H1 (cell line): ENCODE results near the gene SLC2A10. TPM values are rescaled to one million over a fixed set of nuclear protein-coding genes. Genes with fewer than 3 reads are reported as not detected.

Source experiments
- CTCF ChIA-PET: fragments of 300-600 bp; sonication (Branson Sonifier 250); formaldehyde crosslinking; loops from one replicate; lab custom pipeline; 2021; ENCODE audit not compliant: partially characterized antibody; lab: Charles Lee
- POLR2A ChIA-PET: fragments of 300-600 bp; sonication (Branson Sonifier 250); formaldehyde crosslinking; loops from one replicate; lab custom pipeline; 2021; ENCODE audit warnings: inconsistent platforms; ENCODE audit not compliant: partially characterized antibody; lab: Charles Lee
- DNase-seq, 2 experiments: peaks; one replicate each; pipeline versions ENCODE4 v3.0.0 to v3.0.0-alpha.2; 2010 to 2022; ENCODE audit warnings: low spot score in 2 of 2, low read depth in 1 of 2, mixed read lengths in 1 of 2
- FAIRE-seq: peaks from 2 replicates; lab custom pipeline; 2011; peaks lifted over from hg19 to GRCh38; lab: Jason Lieb, UNC
- H2AFZ ChIP-seq: 2 replicates; pipeline ENCODE4 v1.8.1; 2012; ENCODE audit warnings: low read length, inconsistent platforms
- H2AK5ac ChIP-seq: 2 replicates; pipeline ENCODE4 v1.6.1; 2013; ENCODE audit warnings: low read depth, low read length
- H2BK120ac ChIP-seq: replicated peaks from 2 replicates; pipeline ENCODE3; 2013; ENCODE audit warnings: low read depth, low read length, inconsistent platforms
- H2BK12ac ChIP-seq: 2 replicates; pipeline ENCODE4 v1.6.1; 2013; ENCODE audit warnings: low read depth, low read length
- H2BK15ac ChIP-seq: 2 replicates; pipeline ENCODE4 v1.6.1; 2013; ENCODE audit warnings: low read length
- H2BK20ac ChIP-seq: 2 replicates; pipeline ENCODE4 v1.6.1; 2013; ENCODE audit warnings: low read length
- H2BK5ac ChIP-seq: 2 replicates; pipeline ENCODE4 v1.6.1; 2013; ENCODE audit warnings: low read depth, low read length
- H3K14ac ChIP-seq: 2 replicates; pipeline ENCODE4 v1.6.1; 2013; ENCODE audit warnings: inconsistent platforms; ENCODE audit not compliant: insufficient read length
- H3K18ac ChIP-seq: 2 replicates; pipeline ENCODE4 v1.6.1; 2013; ENCODE audit warnings: low read length; ENCODE audit errors: extremely low read depth
- H3K23ac ChIP-seq: 2 replicates; pipeline ENCODE4 v1.6.1; 2013; ENCODE audit warnings: inconsistent platforms; ENCODE audit not compliant: insufficient read length
- H3K23me2 ChIP-seq: 2 replicates; pipeline ENCODE4 v1.6.1; 2013; ENCODE audit warnings: low read depth, low read length
- H3K27ac ChIP-seq: 2 replicates; pipeline ENCODE4 v1.6.1; 2011; ENCODE audit warnings: low read depth, low read length, inconsistent platforms
- H3K27me3 ChIP-seq, 4 experiments: replicated peaks in 1 of 4; 1 replicate in 1 of 4; 2 replicates in 3 of 4; pipeline versions ENCODE4 v1.6.1 to v1.8.1; 2011 to 2013; ENCODE audit warnings: low read length in 3 of 4, mild to moderate bottlenecking in 3 of 4, inconsistent platforms in 2 of 4, mixed read lengths in 2 of 4, moderate library complexity in 1 of 4; ENCODE audit not compliant: control insufficient read depth in 3 of 4, insufficient read depth in 3 of 4; ENCODE audit errors: extremely low read depth in 1 of 4
- H3K36me3 ChIP-seq, 4 experiments: 2 replicates each; pipeline versions ENCODE4 v1.6.1 to v1.8.1; 2011 to 2013; ENCODE audit warnings: mild to moderate bottlenecking in 4 of 4, low read length in 3 of 4, moderate library complexity in 2 of 4, control low read depth in 1 of 4, inconsistent platforms in 1 of 4; ENCODE audit not compliant: insufficient read depth in 4 of 4, control insufficient read depth in 2 of 4
- H3K4ac ChIP-seq: replicated peaks from 2 replicates; pipeline ENCODE3; 2013; ENCODE audit warnings: low read length, low read depth, mixed read lengths, inconsistent platforms; ENCODE audit not compliant: insufficient read length
- H3K4me1 ChIP-seq, 4 experiments: replicated peaks in 1 of 4; 1 replicate in 1 of 4; 2 replicates in 3 of 4; pipeline versions ENCODE4 v1.6.1 to v1.8.1; 2011 to 2013; ENCODE audit warnings: low read length in 3 of 4, inconsistent platforms in 2 of 4, mixed read lengths in 1 of 4; ENCODE audit not compliant: insufficient read depth in 4 of 4, control insufficient read depth in 3 of 4
- H3K4me2 ChIP-seq, 2 experiments: 2 replicates each; pipeline versions ENCODE4 v1.6.1 to v1.8.1; 2011 to 2013; ENCODE audit warnings: low read depth in 2 of 2, low read length in 2 of 2, control low read depth in 1 of 2, inconsistent platforms in 1 of 2, mild to moderate bottlenecking in 1 of 2; ENCODE audit not compliant: insufficient read depth in 1 of 2
- H3K4me3 ChIP-seq, 4 experiments: fragments of 200-600, 300-600 bp in 1 of 4; sonication (generic), shearing (Covaris generic), sonication (Bioruptor Twin) in 1 of 4; 2 replicates each; pipeline versions ENCODE4 v1.5.1 to v1.8.1; 2011 to 2016; ENCODE audit warnings: low read length in 4 of 4, low read depth in 3 of 4, control low read depth in 2 of 4, inconsistent platforms in 2 of 4, mild to moderate bottlenecking in 2 of 4, mixed read lengths in 1 of 4, moderate library complexity in 1 of 4; ENCODE audit not compliant: insufficient read depth in 2 of 4; ENCODE audit errors: extremely low read depth in 1 of 4
- H3K56ac ChIP-seq: replicated peaks from 2 replicates; pipeline ENCODE3; 2013; ENCODE audit warnings: low read depth, mild to moderate bottlenecking, mixed read lengths, low read length, inconsistent platforms; ENCODE audit not compliant: insufficient read length
- H3K79me1 ChIP-seq: 2 replicates; pipeline ENCODE4 v1.6.1; 2013; ENCODE audit warnings: low read depth, low read length, control low read depth
- H3K79me2 ChIP-seq, 2 experiments: 2 replicates each; pipeline versions ENCODE4 v1.6.1 to v1.8.1; 2012 to 2013; ENCODE audit warnings: low read length in 2 of 2, mild to moderate bottlenecking in 2 of 2, inconsistent platforms in 1 of 2; ENCODE audit not compliant: insufficient read depth in 2 of 2, control insufficient read depth in 1 of 2
- H3K9ac ChIP-seq, 4 experiments: replicated peaks in 1 of 4; 1 replicate in 1 of 4; 2 replicates in 3 of 4; pipeline versions ENCODE4 v1.6.1 to v1.8.1; 2011 to 2013; ENCODE audit warnings: low read depth in 3 of 4, low read length in 3 of 4, control low read depth in 2 of 4, mild to moderate bottlenecking in 2 of 4, moderate library complexity in 2 of 4, inconsistent platforms in 1 of 4; ENCODE audit errors: extremely low read depth in 1 of 4
- H3K9me3 ChIP-seq, 2 experiments: 2 replicates each; pipeline versions ENCODE4 v1.6.1 to v1.8.1; 2012 to 2013; ENCODE audit warnings: mild to moderate bottlenecking in 2 of 2, moderate library complexity in 2 of 2, control low read depth in 1 of 2, inconsistent platforms in 1 of 2, low read depth in 1 of 2, low read length in 1 of 2, mixed read lengths in 1 of 2; ENCODE audit not compliant: insufficient read depth in 2 of 2
- H4K20me1 ChIP-seq, 2 experiments: replicated peaks in 1 of 2; 2 replicates each; pipeline versions ENCODE3 to v1.8.1; 2011 to 2013; ENCODE audit warnings: inconsistent platforms in 2 of 2, low read length in 2 of 2, mild to moderate bottlenecking in 1 of 2; ENCODE audit not compliant: insufficient read depth in 2 of 2, control insufficient read depth in 1 of 2
- H4K5ac ChIP-seq: 2 replicates; pipeline ENCODE4 v1.6.1; 2013; ENCODE audit warnings: low read length, low read depth, mixed read lengths, inconsistent platforms; ENCODE audit not compliant: insufficient read length
- H4K8ac ChIP-seq: 2 replicates; pipeline ENCODE4 v1.8.0; 2013; ENCODE audit warnings: mild to moderate bottlenecking, moderate library complexity, low read length, inconsistent platforms; ENCODE audit not compliant: insufficient read depth; ENCODE audit errors: extremely low read depth
- H4K91ac ChIP-seq: replicated peaks from 2 replicates; pipeline ENCODE3; 2013; ENCODE audit warnings: low read length, mixed read lengths, inconsistent platforms; ENCODE audit not compliant: insufficient read length
- CEBPB ChIP-seq: IDR thresholded peaks from 2 replicates; pipeline ENCODE4 v1.6.1; 2012; ENCODE audit warnings: low read depth, low read length
- POLR2AphosphoS5 ChIP-seq: IDR thresholded peaks from 2 replicates; pipeline ENCODE4 v1.6.1; 2011; ENCODE audit warnings: low read depth, low read length
- RFX5 ChIP-seq: IDR thresholded peaks from 2 replicates; pipeline ENCODE4 v1.6.1; 2011; ENCODE audit warnings: low read depth, low read length, improper control_type of control experiment, borderline replicate concordance
- SP1 ChIP-seq: IDR thresholded peaks from 2 replicates; pipeline ENCODE4 v1.6.1; 2011; ENCODE audit warnings: low read depth, low read length
- TBP ChIP-seq: IDR thresholded peaks from 2 replicates; pipeline ENCODE4 v1.6.1; 2011; ENCODE audit warnings: low read depth, low read length, improper control_type of control experiment
- WGBS, 2 experiments: shearing (Covaris generic) in 1 of 2; methylation state at CpG; one replicate each; pipeline versions ENCODE4 v1.1.6 to v1.1.7; 2013 to 2015; ENCODE audit warnings: low lambda C conversion rate in 2 of 2, mixed read lengths in 2 of 2, inconsistent platforms in 1 of 2, low coverage in 1 of 2, missing lambda C conversion rate in 1 of 2; ENCODE audit not compliant: insufficient replicate concordance in 2 of 2, insufficient coverage in 1 of 2, insufficient read length in 1 of 2; ENCODE audit errors: extremely low coverage in 1 of 2, missing lambda C conversion rate in 1 of 2; 5-methylcytosine and 5-hydroxymethylcytosine counted together
- polyA plus RNA-seq, 7 experiments: library from polyadenylated mRNA; depleted of rRNA in 3 of 7; stranded (reverse) in 5 of 7; unstranded in 2 of 7; fragments of >200 nt in 5 of 7; fragments of 200-250 nt in 2 of 7; gene quantifications; 1 replicate in 5 of 7; 2 replicates in 1 of 7; 4 replicates in 1 of 7; pipeline versions ENCODE4 v1.2.1 to v1.2.3, GENCODE V29; 2011 to 2013; ENCODE audit warnings: missing spikeins in 2 of 7, mixed read lengths in 2 of 7
- total RNA-seq: library from RNA; stranded (reverse); fragmentation: NEBNext Ultra II Directional; extraction: Animal tissue kit (Norgen Biotek cat#: 25700); gene quantifications from 2 replicates; pipeline ENCODE4 v1.2.1, GENCODE V29; 2021
- TF ChIP-seq, protein P1 (sequence below), 3 experiments: IDR thresholded peaks; 1 replicate in 2 of 3; 2 replicates in 1 of 3; pipeline versions ENCODE4 v1.5.1 to v1.6.1; 2011; ENCODE audit warnings: low read length in 3 of 3, mild to moderate bottlenecking in 3 of 3, inconsistent platforms in 2 of 3, low read depth in 1 of 3, moderate library complexity in 1 of 3; ENCODE audit not compliant: insufficient read depth in 1 of 3; ENCODE audit errors: control extremely low read depth in 1 of 3
- TF ChIP-seq, protein P2 (sequence below): IDR thresholded peaks from 2 replicates; pipeline ENCODE4 v1.6.1; 2012; ENCODE audit warnings: inconsistent platforms

Gene SLC2A10
- total and polyA plus RNA-seq, 2 of the 8 experiments (the other 6 are each of a cell fraction or from before 2014, with no cell fraction given), result 9.0 to 9.7 TPM

DNA sequence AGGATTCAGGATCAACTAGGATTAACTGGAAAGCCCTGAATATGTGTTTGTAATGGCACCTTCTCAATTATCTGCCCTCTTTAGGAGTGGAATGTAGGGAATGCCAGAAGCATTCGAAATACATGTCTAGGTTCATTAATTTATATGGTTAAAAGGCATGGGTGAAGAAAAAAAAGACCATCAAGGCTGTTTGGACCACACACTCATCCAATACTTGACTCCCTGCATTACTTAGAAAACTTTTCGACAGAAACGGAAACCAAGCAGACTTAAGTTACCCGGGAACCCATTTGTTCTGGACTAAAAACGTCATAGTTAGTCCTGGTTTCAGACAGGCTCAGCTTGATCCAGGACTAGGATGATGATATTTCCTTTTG lies 33.2 kb downstream of the SLC2A10 start:
- H2BK20ac ChIP-seq, result no peak overlapping the region
- H3K23me2 ChIP-seq, result no peaks in the 10 kb centered on the region; the same call in 1 of the 2 replicates
- H4K5ac ChIP-seq, result no peak overlapping the region
- H2BK5ac ChIP-seq, result no peak overlapping the region
- no peak overlapping the region for H3K27ac ChIP-seq
- no peak overlapping the region for H3K9ac ChIP-seq
- 80% methylated on average over 5 of the region's 5 CpGs; no CpG with 5 or more reads in 1 of the 2 experiments for WGBS, 2 experiments
- no peak for FAIRE-seq
- no peak overlapping the region for H4K8ac ChIP-seq
- no peaks in the 10 kb centered on the region for H3K36me3 ChIP-seq
- no peaks in the 10 kb centered on the region for H3K27me3 ChIP-seq
- no peak for TF ChIP-seq CEBPB
- TF ChIP-seq POLR2AphosphoS5, result no peak
- TF ChIP-seq RFX5, result no peak
- no peak for TF ChIP-seq TBP
- TF ChIP-seq, protein P1, sequence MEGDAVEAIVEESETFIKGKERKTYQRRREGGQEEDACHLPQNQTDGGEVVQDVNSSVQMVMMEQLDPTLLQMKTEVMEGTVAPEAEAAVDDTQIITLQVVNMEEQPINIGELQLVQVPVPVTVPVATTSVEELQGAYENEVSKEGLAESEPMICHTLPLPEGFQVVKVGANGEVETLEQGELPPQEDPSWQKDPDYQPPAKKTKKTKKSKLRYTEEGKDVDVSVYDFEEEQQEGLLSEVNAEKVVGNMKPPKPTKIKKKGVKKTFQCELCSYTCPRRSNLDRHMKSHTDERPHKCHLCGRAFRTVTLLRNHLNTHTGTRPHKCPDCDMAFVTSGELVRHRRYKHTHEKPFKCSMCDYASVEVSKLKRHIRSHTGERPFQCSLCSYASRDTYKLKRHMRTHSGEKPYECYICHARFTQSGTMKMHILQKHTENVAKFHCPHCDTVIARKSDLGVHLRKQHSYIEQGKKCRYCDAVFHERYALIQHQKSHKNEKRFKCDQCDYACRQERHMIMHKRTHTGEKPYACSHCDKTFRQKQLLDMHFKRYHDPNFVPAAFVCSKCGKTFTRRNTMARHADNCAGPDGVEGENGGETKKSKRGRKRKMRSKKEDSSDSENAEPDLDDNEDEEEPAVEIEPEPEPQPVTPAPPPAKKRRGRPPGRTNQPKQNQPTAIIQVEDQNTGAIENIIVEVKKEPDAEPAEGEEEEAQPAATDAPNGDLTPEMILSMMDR (IDR thresholded peaks at IDR 0.05; ENCODE audit: control extremely low read depth in 1 of 3, insufficient read depth in 1 of 3, low read depth in 1 of 3, low read length in 3 of 3), result no peak
- TF ChIP-seq, protein P2, sequence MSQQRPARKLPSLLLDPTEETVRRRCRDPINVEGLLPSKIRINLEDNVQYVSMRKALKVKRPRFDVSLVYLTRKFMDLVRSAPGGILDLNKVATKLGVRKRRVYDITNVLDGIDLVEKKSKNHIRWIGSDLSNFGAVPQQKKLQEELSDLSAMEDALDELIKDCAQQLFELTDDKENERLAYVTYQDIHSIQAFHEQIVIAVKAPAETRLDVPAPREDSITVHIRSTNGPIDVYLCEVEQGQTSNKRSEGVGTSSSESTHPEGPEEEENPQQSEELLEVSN, result no peak
- no peak for TF ChIP-seq SP1
- TF ChIP-seq, all 59 proteins: peak for 0
- no peak overlapping the region for H4K91ac ChIP-seq
- no peak overlapping the region for H3K14ac ChIP-seq
- no peak overlapping the region for H3K4ac ChIP-seq
- no peaks in the 10 kb centered on the region for H4K20me1 ChIP-seq
- ChIA-PET POLR2A (no interaction called here), CTCF (interaction anchor here (0.6 to 2.2 kb wide), 4 partner anchors 10 to 68 kb away, joined by 3 to 5 read pairs (median 4); no protein-coding TSS in a partner anchor)
- no peak overlapping the region for H2BK120ac ChIP-seq
- H3K9me3 ChIP-seq, result no peaks in the 10 kb centered on the region; a peak in 1 of 4 replicates
- no peaks in the 10 kb centered on the region for H3K79me2 ChIP-seq
- H2AK5ac ChIP-seq, result no peak overlapping the region
- H3K4me3 ChIP-seq, result no peak overlapping the region
- no peaks in the 10 kb centered on the region for H3K79me1 ChIP-seq
- H2BK15ac ChIP-seq, result no peak overlapping the region
- H3K4me1 ChIP-seq, result peaks cover 0 to 4% (median 0%) of the 10 kb centered on the region in 4 experiments; a peak in 2 of 7 replicates
- no peak overlapping the region for H3K4me2 ChIP-seq
- no peak overlapping the region for H2BK12ac ChIP-seq
- DNase-seq, result no peak
- peak overlapping the region; percentile 98; the same call in 1 of the 2 replicates for H2AFZ ChIP-seq
- no peak overlapping the region for H3K23ac ChIP-seq
- no peak overlapping the region for H3K18ac ChIP-seq
- no peak overlapping the region for H3K56ac ChIP-seq
